ENCODE data around the gene MPP2.

- TF ChIP-seq, protein P1, sequence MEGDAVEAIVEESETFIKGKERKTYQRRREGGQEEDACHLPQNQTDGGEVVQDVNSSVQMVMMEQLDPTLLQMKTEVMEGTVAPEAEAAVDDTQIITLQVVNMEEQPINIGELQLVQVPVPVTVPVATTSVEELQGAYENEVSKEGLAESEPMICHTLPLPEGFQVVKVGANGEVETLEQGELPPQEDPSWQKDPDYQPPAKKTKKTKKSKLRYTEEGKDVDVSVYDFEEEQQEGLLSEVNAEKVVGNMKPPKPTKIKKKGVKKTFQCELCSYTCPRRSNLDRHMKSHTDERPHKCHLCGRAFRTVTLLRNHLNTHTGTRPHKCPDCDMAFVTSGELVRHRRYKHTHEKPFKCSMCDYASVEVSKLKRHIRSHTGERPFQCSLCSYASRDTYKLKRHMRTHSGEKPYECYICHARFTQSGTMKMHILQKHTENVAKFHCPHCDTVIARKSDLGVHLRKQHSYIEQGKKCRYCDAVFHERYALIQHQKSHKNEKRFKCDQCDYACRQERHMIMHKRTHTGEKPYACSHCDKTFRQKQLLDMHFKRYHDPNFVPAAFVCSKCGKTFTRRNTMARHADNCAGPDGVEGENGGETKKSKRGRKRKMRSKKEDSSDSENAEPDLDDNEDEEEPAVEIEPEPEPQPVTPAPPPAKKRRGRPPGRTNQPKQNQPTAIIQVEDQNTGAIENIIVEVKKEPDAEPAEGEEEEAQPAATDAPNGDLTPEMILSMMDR (IDR thresholded peaks at IDR 0.05; ENCODE audit: low read depth, low read length, poor library complexity, severe bottlenecking): no peak
- no peak for TF ChIP-seq EZH2phosphoT487 (IDR thresholded peaks at IDR 0.05; ENCODE audit: borderline replicate concordance, low read length)
Observed at GRCh38 chr17:43953746-43954145, 46.4 kb upstream of the MPP2 start, which contains the start of gene PYY.
